Measurements from ENCODE around the gene SLC24A1.

GRCh38 chr15:65644282-65644681 is 22.5 kb downstream of the SLC24A1 start:
- TF ChIP-seq CTCF (IDR thresholded peaks at IDR 0.05) (no peak), POLR2A (IDR thresholded peaks at IDR 0.05) (no peak)
